SK-N-SH treated with all-trans-retinoic acid at 6 μM for 48 hours (cell line): ENCODE measurements around the gene RAE1.

ENCODE experiments used
- ATAC-seq: fragments of 200-7000 bp; cut with Tn5 transposase; 3 replicates; pipeline ENCODE4 v1.9.1; 2020; ENCODE audit warnings: mild to moderate bottlenecking, moderate library complexity
- BACH2 ChIP-seq: fragments of 250-450 bp; sonication (Bioruptor Pico); IDR thresholded peaks from 2 replicates; pipeline ENCODE4 v1.9.0; 2021; ENCODE audit warnings: mild to moderate bottlenecking, borderline replicate concordance
- CSDC2 ChIP-seq: fragments of 250-450 bp; sonication (Bioruptor Pico); IDR thresholded peaks from 2 replicates; pipeline ENCODE4 v1.5.0; 2020; ENCODE audit warnings: mild to moderate bottlenecking, moderate library complexity
- ESRRG ChIP-seq: fragments of 250-450 bp; sonication (Bioruptor Pico); IDR thresholded peaks from 2 replicates; pipeline ENCODE4 v1.6.1; 2021; ENCODE audit warnings: mild to moderate bottlenecking
- GLIS3 ChIP-seq: fragments of 250-450 bp; sonication (Bioruptor Pico); IDR thresholded peaks from 2 replicates; pipeline ENCODE4 v1.5.0; 2020; ENCODE audit warnings: mild to moderate bottlenecking, moderate library complexity
- ISL1 ChIP-seq: fragments of 250-450 bp; sonication (Bioruptor Pico); IDR thresholded peaks from 2 replicates; pipeline ENCODE4 v2.1.2; 2022; ENCODE audit warnings: mild to moderate bottlenecking, moderate library complexity
- OSR1 ChIP-seq: fragments of 250-450 bp; sonication (Bioruptor Pico); IDR thresholded peaks from 2 replicates; pipeline ENCODE4 v1.8.0; 2022; ENCODE audit warnings: moderate library complexity, mild to moderate bottlenecking, inconsistent platforms
- PATZ1 ChIP-seq: fragments of 250-450 bp; sonication (Bioruptor Pico); IDR thresholded peaks from 2 replicates; pipeline ENCODE4 v1.8.0; 2020; ENCODE audit warnings: mild to moderate bottlenecking, moderate library complexity, borderline replicate concordance
- POU6F1 ChIP-seq: fragments of 250-450 bp; sonication (Bioruptor Pico); IDR thresholded peaks from 2 replicates; pipeline ENCODE4 v1.8.0; 2021; ENCODE audit warnings: low read depth, mild to moderate bottlenecking, moderate library complexity, borderline replicate concordance
- PPARA ChIP-seq: fragments of 250-450 bp; sonication (Bioruptor Pico); IDR thresholded peaks from 2 replicates; pipeline ENCODE4 v1.5.0; 2020; ENCODE audit warnings: mild to moderate bottlenecking, borderline replicate concordance
- RARB ChIP-seq: fragments of 250-450 bp; sonication (Bioruptor Pico); IDR thresholded peaks from 2 replicates; pipeline ENCODE4 v1.8.0; 2021; ENCODE audit warnings: mild to moderate bottlenecking, moderate library complexity
- SNAI2 ChIP-seq: fragments of 250-450 bp; sonication (Bioruptor Pico); IDR thresholded peaks from 2 replicates; pipeline ENCODE4 v1.5.0; 2020; ENCODE audit warnings: mild to moderate bottlenecking, moderate library complexity
- TCF4 ChIP-seq: fragments of 250-450 bp; sonication (Bioruptor Pico); IDR thresholded peaks from 2 replicates; pipeline ENCODE4 v1.8.0; 2021; ENCODE audit warnings: mild to moderate bottlenecking, moderate library complexity, borderline replicate concordance
- TOX ChIP-seq: fragments of 250-450 bp; sonication (Bioruptor Pico); IDR thresholded peaks from 2 replicates; pipeline ENCODE4 v1.8.0; 2021; ENCODE audit warnings: mild to moderate bottlenecking, moderate library complexity, borderline replicate concordance
- TSHZ2 ChIP-seq: fragments of 250-450 bp; sonication (Bioruptor Pico); IDR thresholded peaks from 2 replicates; pipeline ENCODE4 v1.5.0; 2020; ENCODE audit warnings: mild to moderate bottlenecking, moderate library complexity
- ZC3H10 ChIP-seq: fragments of 250-450 bp; sonication (Bioruptor Pico); IDR thresholded peaks from 2 replicates; pipeline ENCODE4 v1.5.1; 2021; ENCODE audit warnings: mild to moderate bottlenecking, moderate library complexity
- ZFP3 ChIP-seq: fragments of 250-450 bp; sonication (Bioruptor Pico); IDR thresholded peaks from 2 replicates; pipeline ENCODE4 v1.5.0; 2020; ENCODE audit warnings: mild to moderate bottlenecking, moderate library complexity
- ZFP30 ChIP-seq: fragments of 450-650 bp; formaldehyde crosslinking; IDR thresholded peaks from 2 replicates; pipeline ENCODE4 v1.5.0; 2022; ENCODE audit warnings: mild to moderate bottlenecking, moderate library complexity
- ZNF565 ChIP-seq: fragments of 450-650 bp; formaldehyde crosslinking; conservative IDR thresholded peaks from 2 replicates; pipeline ENCODE4 v1.5.0; 2020; ENCODE audit warnings: low read depth, mild to moderate bottlenecking, moderate library complexity
- ZNF70 ChIP-seq: fragments of 450-650 bp; formaldehyde crosslinking; IDR thresholded peaks from 2 replicates; pipeline ENCODE4 v1.5.0; 2020; ENCODE audit warnings: mild to moderate bottlenecking, moderate library complexity
- ZNF8 ChIP-seq: fragments of 450-650 bp; formaldehyde crosslinking; IDR thresholded peaks from 2 replicates; pipeline ENCODE4 v1.5.0; 2020; ENCODE audit warnings: mild to moderate bottlenecking, moderate library complexity
- TF ChIP-seq, protein P1 (sequence below): fragments of 250-450 bp; sonication (Bioruptor Pico); IDR thresholded peaks from 2 replicates; pipeline ENCODE4 v1.5.1; 2020; ENCODE audit warnings: low read depth, mild to moderate bottlenecking, moderate library complexity

RAE1 gene

GRCh38 chr20:57371363-57371762, 20.3 kb downstream of the RAE1 start:
- ATAC-seq, result no peak
- no peak for TF ChIP-seq ZC3H10 (CRISPR knock-in tag)
- TF ChIP-seq ZFP3 (CRISPR knock-in tag), result no peak
- TF ChIP-seq ZNF70 (CRISPR knock-in tag), result no peak

- ATAC-seq, result no peak
- TF ChIP-seq TSHZ2 (CRISPR knock-in tag) (no peak), RARB (CRISPR knock-in tag) (no peak), POU6F1 (CRISPR knock-in tag) (no peak), GLIS3 (no peak), ZFP3 (CRISPR knock-in tag) (no peak), PATZ1 (CRISPR knock-in tag) (no peak), ZNF565 (no peak), PPARA (CRISPR knock-in tag) (no peak), ESRRG (CRISPR knock-in tag) (no peak), ZNF8 (CRISPR knock-in tag) (no peak), TOX (CRISPR knock-in tag) (no peak), CSDC2 (CRISPR knock-in tag) (no peak), TCF4 (no peak), ZNF70 (CRISPR knock-in tag) (no peak)
- TF ChIP-seq, protein P1, sequence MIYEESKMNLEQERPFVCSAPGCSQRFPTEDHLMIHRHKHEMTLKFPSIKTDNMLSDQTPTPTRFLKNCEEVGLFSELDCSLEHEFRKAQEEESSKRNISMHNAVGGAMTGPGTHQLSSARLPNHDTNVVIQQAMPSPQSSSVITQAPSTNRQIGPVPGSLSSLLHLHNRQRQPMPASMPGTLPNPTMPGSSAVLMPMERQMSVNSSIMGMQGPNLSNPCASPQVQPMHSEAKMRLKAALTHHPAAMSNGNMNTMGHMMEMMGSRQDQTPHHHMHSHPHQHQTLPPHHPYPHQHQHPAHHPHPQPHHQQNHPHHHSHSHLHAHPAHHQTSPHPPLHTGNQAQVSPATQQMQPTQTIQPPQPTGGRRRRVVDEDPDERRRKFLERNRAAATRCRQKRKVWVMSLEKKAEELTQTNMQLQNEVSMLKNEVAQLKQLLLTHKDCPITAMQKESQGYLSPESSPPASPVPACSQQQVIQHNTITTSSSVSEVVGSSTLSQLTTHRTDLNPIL (CRISPR knock-in tag), result no peak
- TF ChIP-seq, all 23 proteins: peak for 0
Observed at GRCh38 chr20:57372157-57372556, 21.1 kb downstream of the RAE1 start.

DNA sequence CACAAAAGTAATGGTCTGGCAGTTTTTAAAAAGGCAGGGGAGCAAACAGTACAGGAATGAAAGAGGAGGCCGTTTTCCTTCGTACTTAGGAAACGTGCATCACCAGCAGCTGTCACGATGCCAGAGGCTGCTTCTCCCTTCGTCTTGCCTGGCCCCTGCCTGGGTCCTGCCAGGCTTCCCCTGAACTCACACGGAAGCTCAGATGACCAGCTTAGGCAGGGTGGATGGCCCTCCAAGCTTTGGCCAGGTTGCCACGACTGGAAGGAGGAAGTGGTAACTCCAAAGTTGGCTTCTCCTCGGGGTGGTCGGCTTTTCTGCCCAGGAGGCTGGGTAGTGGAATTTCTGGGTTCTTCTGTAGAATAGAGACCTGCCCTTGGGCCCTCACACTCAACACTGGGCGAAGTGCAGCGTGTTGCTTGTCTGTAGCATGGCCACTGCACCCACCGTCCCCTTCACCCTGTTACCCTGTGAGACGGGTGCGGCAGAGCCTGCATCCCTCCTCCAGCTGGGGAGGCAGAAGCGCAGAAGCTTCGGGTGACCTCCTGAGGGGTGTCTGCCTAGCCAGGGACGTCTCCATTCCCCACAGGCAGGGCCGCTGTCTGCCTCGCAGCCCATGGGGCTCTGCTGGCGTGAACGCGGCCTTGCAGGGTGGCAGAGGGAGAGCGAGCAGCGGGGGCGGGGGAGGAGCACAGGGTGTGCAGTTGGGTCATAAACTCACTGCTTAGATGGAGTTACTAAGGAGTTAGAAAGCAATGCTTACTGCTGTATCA, 21.7 kb downstream of the RAE1 start:
- ATAC-seq, result no peak
- TF ChIP-seq TCF4, result no peak

DNA sequence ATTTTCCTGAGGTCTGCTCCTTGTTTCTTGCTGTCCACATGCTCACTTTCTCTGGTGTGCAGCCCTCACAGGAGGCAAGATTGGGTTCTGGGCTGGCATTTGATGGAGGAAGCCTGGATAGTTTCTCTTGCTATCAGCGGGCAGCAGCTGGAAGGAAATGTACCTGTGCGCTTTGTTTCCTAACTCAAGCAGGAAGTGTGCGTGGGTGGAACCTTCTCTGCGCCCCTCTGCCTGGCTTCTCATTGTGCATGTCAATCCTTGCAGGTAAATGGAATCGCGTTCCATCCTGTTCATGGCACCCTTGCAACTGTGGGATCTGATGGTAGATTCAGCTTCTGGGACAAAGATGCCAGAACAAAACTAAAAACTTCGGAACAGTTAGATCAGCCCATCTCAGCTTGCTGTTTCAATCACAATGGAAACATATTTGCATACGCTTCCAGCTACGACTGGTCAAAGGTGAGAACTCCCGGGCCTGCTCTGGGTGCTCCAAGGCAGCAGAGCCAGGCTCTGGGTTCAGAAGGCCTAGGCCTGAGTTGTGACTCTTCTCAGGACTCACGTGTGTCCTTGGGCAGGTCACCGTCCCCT, 23.4 kb downstream of the RAE1 start:
- TF ChIP-seq PPARA (CRISPR knock-in tag), result no peak
- no peak for TF ChIP-seq ZFP3 (CRISPR knock-in tag)
- TF ChIP-seq ISL1 (CRISPR knock-in tag), result no peak
- no peak for TF ChIP-seq SNAI2 (CRISPR knock-in tag)
- no peak for TF ChIP-seq CSDC2 (CRISPR knock-in tag)
- TF ChIP-seq OSR1 (CRISPR knock-in tag), result no peak
- TF ChIP-seq TOX (CRISPR knock-in tag), result no peak
- no peak for TF ChIP-seq BACH2
- no peak for TF ChIP-seq ZNF565
- TF ChIP-seq TCF4, result no peak
- no peak for TF ChIP-seq PATZ1 (CRISPR knock-in tag)
- no peak for TF ChIP-seq POU6F1 (CRISPR knock-in tag)
- no peak for TF ChIP-seq ZFP30 (CRISPR knock-in tag)
- no peak for ATAC-seq
